NCI-H2227 (cell line): Measurements from ENCODE around the gene PAX2.
A peak's percentile ranks its signal among the peaks of the same experiment; 100 is the strongest.
"Not testable (repeated sequence)": the region's sequence is repeated elsewhere in the genome, so short reads cannot be mapped to it uniquely, and the experiment has no call there.

Experiments
- DNase-seq: peaks from one replicate; lab custom pipeline; 2025; ENCODE audit not compliant: unreplicated experiment; lab: John Stamatoyannopoulos, UW

Gene PAX2

DNA sequence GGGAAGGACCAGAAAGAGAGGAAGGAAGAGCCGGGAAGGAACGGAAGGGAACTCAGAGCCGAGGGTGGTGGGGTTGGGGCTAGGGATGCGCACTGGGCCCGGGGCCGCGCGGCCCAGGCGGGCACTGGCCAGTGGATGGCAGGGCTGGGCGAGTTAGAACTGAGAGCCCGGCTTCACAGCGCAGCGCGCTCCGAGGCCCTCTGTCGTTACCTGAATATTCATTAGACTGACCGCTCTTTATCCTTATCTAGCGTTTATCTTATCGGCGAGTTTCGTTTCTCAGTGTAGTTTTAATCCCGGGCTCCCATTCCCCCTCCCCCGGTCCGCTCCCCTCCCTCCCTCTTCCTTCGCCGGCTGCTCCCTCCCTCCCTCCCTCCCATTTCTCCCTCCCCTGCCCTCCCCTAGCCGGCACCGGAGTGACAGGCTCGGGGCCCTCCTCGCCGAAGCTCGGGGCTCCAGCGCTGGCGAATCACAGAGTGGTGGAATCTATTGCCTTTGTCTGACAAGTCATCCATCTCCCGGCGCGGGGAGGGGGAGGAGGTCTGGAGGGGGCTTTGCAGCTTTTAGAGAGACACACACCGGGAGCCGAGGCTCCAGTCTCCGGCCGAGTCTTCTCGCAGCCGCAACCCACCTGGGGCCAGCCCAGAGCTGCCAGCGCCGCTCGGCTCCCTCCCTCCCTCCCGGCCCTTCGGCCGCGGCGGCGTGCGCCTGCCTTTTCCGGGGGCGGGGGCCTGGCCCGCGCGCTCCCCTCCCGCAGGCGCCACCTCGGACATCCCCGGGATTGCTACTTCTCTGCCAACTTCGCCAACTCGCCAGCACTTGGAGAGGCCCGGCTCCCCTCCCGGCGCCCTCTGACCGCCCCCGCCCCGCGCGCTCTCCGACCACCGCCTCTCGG is at the start of gene PAX2:
PAX2 (plus strand) TSS at position 596 of the 895 bp plus-strand sequence. CDS start 679 bp downstream, outside the sequence.
- peak; percentile 31 for DNase-seq

DNA sequence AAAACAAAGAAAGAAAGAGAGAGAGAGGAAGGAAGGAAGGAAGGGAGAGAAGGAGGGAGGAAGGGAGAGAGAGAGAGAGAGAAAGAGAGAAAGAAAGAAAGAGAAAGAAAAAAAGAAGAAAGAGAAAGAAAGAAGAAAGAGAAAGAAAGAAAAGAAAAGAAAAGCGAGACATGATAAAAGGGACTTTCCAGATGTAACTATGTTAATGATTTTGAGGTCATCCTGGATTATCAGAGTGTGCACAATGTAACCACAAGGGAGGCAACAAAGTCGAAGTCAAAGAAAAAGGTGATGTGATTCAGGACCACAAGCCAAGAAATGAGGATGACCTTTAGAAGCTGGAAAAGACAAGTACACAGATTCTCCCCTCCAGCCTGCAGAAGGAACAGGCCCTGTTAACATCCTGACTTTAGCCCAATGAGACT is 48.9 kb upstream of the PAX2 start:
- DNase-seq = no peak

- no peak for DNase-seq
Measured at GRCh38 chr10:100697070-100697469, 48.3 kb upstream of the PAX2 start.

DNA sequence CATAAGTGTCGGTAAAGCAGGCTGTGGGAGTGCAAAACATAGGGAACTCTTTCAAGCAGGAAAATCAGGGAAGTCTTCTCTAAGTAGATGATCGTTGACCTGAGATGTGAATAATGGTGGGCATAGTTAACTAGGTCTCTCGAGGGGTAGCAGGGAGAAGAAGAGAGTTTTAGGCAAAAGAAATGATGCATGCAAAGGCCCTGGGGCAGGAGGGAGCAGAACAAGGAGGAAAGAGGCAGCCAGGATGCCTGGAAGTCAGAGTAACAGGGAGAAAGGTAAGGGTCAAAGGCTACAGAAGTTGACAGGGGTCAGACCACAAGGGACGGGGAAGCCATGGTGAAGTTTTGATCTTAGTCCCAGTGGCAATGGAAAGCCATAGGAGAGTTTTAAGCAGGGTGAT is 47.8 kb upstream of the PAX2 start:
- no peak for DNase-seq

DNA sequence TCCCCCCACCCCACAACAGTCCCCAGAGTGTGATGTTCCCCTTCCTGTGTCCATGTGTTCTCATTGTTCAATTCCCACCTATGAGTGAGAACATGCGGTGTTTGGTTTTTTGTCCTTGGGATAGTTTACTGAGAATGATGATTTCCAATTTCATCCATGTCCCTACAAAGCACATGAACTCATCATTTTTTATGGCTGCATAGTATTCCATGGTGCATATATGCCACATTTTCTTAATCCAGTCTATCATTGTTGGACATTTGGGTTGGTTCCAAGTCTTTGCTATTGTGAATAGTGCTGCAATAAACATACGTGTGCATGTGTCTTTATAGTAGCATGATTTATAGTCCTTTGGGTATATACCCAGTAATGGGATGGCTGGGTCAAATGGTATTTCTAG is 43.7 kb upstream of the PAX2 start:
- DNase-seq = not testable (repeated sequence)

- DNase-seq = no peak
Measured at GRCh38 chr10:100705139-100705538, 40.2 kb upstream of the PAX2 start.

- DNase-seq = no peak
Measured at GRCh38 chr10:100707261-100707848, 38.0 kb upstream of the PAX2 start.

- no peak for DNase-seq
Measured at GRCh38 chr10:100709146-100710082, 36.0 kb upstream of the PAX2 start.

- peak; percentile 32 for DNase-seq
Measured at GRCh38 chr10:100710151-100710871, 35.1 kb upstream of the PAX2 start.

DNA sequence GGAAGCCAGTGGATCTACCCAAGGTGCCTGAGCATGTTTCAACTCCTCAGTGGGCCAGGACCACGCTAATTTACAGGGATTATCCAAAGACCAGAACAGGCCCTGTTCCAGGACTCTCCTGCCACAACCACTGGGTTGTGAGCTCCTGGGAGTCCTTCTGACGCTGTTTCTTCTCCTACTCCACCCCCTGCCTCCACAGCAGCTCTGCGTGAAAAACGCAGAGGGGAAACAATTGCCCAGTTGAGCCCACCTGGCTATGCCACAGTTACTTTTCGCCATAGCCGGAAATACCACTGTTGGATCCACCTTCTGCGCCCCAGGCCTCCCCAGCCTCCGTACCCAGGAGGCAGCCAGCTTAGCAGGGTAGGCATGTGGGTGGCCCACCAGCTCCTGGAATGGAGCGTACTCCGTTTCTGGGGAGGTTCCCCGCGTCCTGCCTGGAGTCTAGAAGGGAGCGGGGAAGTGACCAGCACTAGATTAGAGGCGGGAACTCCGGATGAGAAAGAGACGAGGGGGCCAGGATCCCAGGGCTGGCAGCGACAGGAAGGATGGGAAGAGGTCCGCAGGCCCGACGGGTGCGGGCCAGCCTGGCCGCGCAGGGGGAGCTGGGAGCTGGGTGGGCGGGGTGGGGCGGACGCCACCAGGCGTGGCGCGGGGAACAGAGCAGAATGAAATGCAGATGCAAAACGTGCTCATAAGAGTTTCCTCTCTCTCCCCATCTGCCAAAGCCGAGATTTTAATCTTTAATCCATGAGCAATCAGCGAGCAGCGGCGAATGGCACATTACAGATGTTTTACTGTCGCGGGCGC is 32.1 kb upstream of the PAX2 start:
- DNase-seq = peak; percentile 13

DNA sequence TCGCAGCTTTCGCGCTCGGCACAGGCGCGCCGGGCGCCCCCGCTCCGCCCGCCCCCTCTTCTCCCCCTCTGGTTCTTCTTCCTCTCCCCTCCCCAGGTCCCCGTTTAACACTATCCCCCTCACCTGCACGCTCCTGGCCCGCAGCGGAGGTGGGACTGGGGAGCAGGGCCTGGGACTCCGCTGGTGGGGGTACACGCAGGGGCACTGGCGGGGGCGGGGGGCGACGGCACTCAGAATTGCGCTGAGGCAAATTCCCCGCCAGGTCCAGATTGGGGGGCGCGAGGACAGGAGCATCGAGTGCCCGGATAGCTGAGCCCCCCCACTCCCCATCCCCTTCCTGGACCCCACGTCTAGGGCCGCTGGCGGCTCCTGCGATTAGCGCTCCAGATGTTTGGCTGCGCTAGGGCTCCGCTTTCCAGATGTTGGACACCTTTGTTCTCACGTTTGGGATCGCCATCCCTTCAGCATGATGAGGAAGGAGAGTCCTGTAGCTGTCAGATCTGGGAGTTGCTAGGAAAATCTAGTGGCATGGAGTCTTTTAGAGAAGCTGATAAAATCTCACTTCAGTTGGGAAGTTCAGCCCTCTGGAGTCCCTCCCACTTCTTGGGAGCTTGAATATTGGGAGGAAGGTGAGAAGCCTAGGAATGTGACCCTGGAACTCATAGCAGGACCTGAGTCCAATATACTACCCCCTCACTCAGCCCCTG is 31.4 kb upstream of the PAX2 start:
- DNase-seq = no peak

- no peak for DNase-seq
Measured at GRCh38 chr10:100714566-100714950, 30.8 kb upstream of the PAX2 start.

DNA sequence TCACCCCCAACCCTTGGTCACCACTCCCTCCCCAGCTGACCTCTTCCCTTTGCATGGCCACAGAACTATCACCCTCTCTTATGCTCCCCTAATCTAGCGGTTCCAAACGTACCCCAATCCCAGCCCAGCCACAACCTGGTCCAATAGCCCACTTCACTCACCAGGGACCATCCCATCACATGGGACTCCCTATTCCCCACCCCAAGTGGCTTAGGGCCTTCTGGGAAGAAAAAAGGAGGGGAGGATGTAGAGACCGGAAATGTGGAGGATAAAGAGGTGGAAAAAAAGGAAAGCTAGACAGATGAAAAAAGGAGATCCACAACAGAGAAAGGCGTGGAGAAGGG is 30.3 kb upstream of the PAX2 start:
- DNase-seq = no peak

DNA sequence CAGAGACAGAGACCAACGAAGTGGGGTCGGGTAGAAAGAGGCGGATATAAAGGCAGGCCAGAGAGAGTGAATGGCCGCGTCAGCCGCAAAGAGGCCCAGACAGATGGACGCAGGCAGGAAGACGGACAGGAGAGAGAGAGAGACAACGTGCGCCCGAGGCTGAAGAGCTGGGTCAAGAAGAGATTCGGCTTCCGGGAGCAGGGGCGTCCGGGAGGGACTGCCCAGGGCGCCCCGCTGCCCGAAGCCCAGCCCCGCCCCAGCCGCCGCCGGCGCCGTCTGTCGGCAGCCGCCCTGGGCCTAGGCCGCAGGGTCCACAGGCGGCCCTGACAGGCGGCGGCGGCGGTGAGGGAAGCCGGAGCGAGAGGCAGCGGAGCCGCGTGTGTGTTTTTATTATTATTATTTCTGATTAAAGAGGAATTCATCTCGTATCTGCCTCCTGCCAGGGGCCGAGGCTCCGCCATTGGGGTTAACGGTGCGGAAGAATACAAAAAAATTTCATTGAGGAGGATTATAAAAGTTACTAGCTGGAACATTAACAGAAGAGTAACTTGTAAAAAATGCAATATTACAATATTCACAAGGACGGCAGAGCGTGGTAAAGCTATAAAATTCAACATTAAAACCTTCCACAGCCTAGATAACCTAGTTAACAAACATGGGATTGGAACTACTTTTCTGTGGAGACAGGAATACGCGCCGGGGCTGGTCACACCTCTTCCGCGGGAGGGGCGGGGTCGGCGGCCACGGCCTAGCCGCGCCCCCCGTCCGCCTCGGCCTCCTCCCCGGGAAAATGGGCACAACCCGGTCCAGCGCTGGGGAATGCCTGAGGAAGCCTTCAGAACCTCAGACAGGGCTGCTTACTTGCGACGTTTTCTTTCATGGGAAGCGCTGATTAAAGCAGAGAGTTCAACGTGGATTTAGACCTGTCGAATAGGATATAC is 29.7 kb upstream of the PAX2 start:
- no peak for DNase-seq

GRCh38 chr10:100717166-100717565 is 28.2 kb upstream of the PAX2 start:
- DNase-seq = no peak

- no peak for DNase-seq
Measured at GRCh38 chr10:100718197-100718742, 27.1 kb upstream of the PAX2 start.

GRCh38 chr10:100723180-100723579 is 22.2 kb upstream of the PAX2 start:
- DNase-seq = no peak
